B cell (primary cell): ENCODE measurements around the gene STN1. TPM values are rescaled to one million over a fixed set of nuclear protein-coding genes. Genes with fewer than 3 reads are reported as not detected.

Source experiments
- ATAC-seq: fragments of 200-7000 bp; cut with Tn5 transposase; one replicate; pipeline ENCODE4 v1.10.0; 2021; ENCODE audit warnings: low read depth, mild to moderate bottlenecking, moderate number of reproducible peaks, moderate library complexity
- CTCF ChIA-PET: fragments of 350-600 bp; sonication (Branson Sonifier 250); formaldehyde crosslinking; loops from one replicate; lab custom pipeline; 2021; ENCODE audit warnings: antibody characterized with exemption, inconsistent platforms; lab: Charles Lee
- POLR2A ChIA-PET: fragments of 350-600 bp; sonication (Branson Sonifier 250); formaldehyde crosslinking; loops from one replicate; lab custom pipeline; 2021; ENCODE audit warnings: antibody characterized with exemption; lab: Charles Lee
- DNase-seq: peaks from one replicate; pipeline ENCODE4 v3.0.0; 2013
- H2AFZ ChIP-seq: 2 replicates; pipeline ENCODE4 v1.6.1; 2012; ENCODE audit warnings: mild to moderate bottlenecking, low read depth, low read length; ENCODE audit not compliant: insufficient read depth, poor library complexity, severe bottlenecking
- H3K27ac ChIP-seq, 2 donors: 1 replicate in 1 of 2; 2 replicates in 1 of 2; pipeline ENCODE4 v1.5.1; 2012 to 2013; ENCODE audit warnings: low read length in 2 of 2, mild to moderate bottlenecking in 2 of 2, moderate library complexity in 1 of 2
- H3K27me3 ChIP-seq, 4 experiments: fragments of 200-600 bp in 1 of 4; sonication (generic) in 1 of 4; replicated peaks in 1 of 4; 1 replicate in 2 of 4; 2 replicates in 2 of 4; pipeline versions ENCODE4 v1.6.1 to v1.7.0; 2013 to 2016; ENCODE audit warnings: low read length in 3 of 4, mild to moderate bottlenecking in 2 of 4, mixed read lengths in 1 of 4, moderate library complexity in 1 of 4; ENCODE audit not compliant: insufficient read depth in 4 of 4, control insufficient read depth in 3 of 4; ENCODE audit errors: control extremely low read depth in 1 of 4
- H3K36me3 ChIP-seq, 2 experiments: replicated peaks in 1 of 2; 1 replicate in 1 of 2; 2 replicates in 1 of 2; pipeline versions ENCODE4 v1.6.1 to v1.7.1; 2013; ENCODE audit warnings: low read length in 1 of 2; ENCODE audit not compliant: insufficient read depth in 2 of 2, control insufficient read depth in 1 of 2; ENCODE audit errors: control extremely low read depth in 1 of 2, extremely low read depth in 1 of 2
- H3K4me1 ChIP-seq, 2 donors: fragments of 200-600 bp in 1 of 2; sonication (generic) in 1 of 2; 1 replicate in 1 of 2; 2 replicates in 1 of 2; pipeline versions ENCODE4 v1.5.1 to v1.6.1; 2013 to 2017; ENCODE audit warnings: low read length in 2 of 2; ENCODE audit not compliant: control insufficient read depth in 2 of 2, insufficient read depth in 2 of 2
- H3K4me2 ChIP-seq: replicated peaks from 2 replicates; pipeline ENCODE3; 2012; ENCODE audit warnings: mild to moderate bottlenecking, low read depth, low read length; ENCODE audit not compliant: poor library complexity, severe bottlenecking
- H3K4me3 ChIP-seq, 5 experiments: fragments of 200-600 bp in 1 of 5; sonication (generic) in 1 of 5; 1 replicate in 3 of 5; 2 replicates in 2 of 5; pipeline versions ENCODE4 v1.5.1 to v1.7.0; 2011 to 2016; ENCODE audit warnings: low read length in 4 of 5, mild to moderate bottlenecking in 4 of 5, low read depth in 2 of 5, control low read depth in 1 of 5, moderate library complexity in 1 of 5; ENCODE audit not compliant: insufficient read depth in 1 of 5; ENCODE audit errors: control extremely low read depth in 1 of 5, extremely low read depth in 1 of 5
- H3K79me2 ChIP-seq: fragments of 200-600 bp; sonication (generic); one replicate; pipeline ENCODE4 v1.6.0; 2016; ENCODE audit warnings: low read length; ENCODE audit not compliant: control insufficient read depth, insufficient read depth
- H3K9ac ChIP-seq: fragments of 200-600 bp; sonication (generic); 2 replicates; pipeline ENCODE4 v1.6.1; 2017; ENCODE audit warnings: mild to moderate bottlenecking, low read length, moderate library complexity
- H3K9me3 ChIP-seq, 3 donors: one replicate each; pipeline versions ENCODE4 v1.6.1 to v1.7.1; 2013; ENCODE audit warnings: low read length in 2 of 3; ENCODE audit not compliant: control insufficient read depth in 2 of 3, insufficient read depth in 1 of 3; ENCODE audit errors: control extremely low read depth in 1 of 3
- H4K20me1 ChIP-seq: 2 replicates; pipeline ENCODE4 v1.6.0; 2012; ENCODE audit warnings: mild to moderate bottlenecking, low read length; ENCODE audit not compliant: insufficient read depth, control insufficient read depth, poor library complexity, severe bottlenecking
- H3K27ac Mint-ChIP-seq: one replicate; pipeline ENCODE4 v1.8.0; 2021; ENCODE audit warnings: mixed read lengths
- H3K27me3 Mint-ChIP-seq: one replicate; pipeline ENCODE4 v1.8.0; 2021; ENCODE audit warnings: mixed read lengths
- H3K4me1 Mint-ChIP-seq: one replicate; pipeline ENCODE4 v1.8.0; 2021; ENCODE audit warnings: mixed read lengths
- H3K4me3 Mint-ChIP-seq: one replicate; pipeline ENCODE4 v1.8.0; 2021; ENCODE audit warnings: mixed read lengths
- H3K9me3 Mint-ChIP-seq: one replicate; pipeline ENCODE4 v1.8.0; 2022; ENCODE audit warnings: mixed read lengths; ENCODE audit not compliant: insufficient read depth
- EZH2 ChIP-seq: IDR thresholded peaks from 2 replicates; pipeline ENCODE4 v1.6.1; 2012; ENCODE audit warnings: borderline replicate concordance, low read depth, mild to moderate bottlenecking, moderate library complexity, low read length; ENCODE audit not compliant: insufficient read depth, poor library complexity, severe bottlenecking
- WGBS: methylation state at CpG from one replicate; pipeline ENCODE4 v1.1.5; 2013; ENCODE audit warnings: missing lambda C conversion rate; ENCODE audit not compliant: insufficient coverage; 5-methylcytosine and 5-hydroxymethylcytosine counted together
- intact Hi-C: fragments of 100-400 bp; cut with micrococcal nuclease; formaldehyde crosslinking; loops from one replicate; pipeline ENCODE4 v1.10.0; 2022
- polyA plus RNA-seq: library from polyadenylated mRNA; depleted of rRNA; stranded (reverse); fragments of >200 nt; gene quantifications from 2 replicates; pipeline ENCODE4 v1.2.3, GENCODE V29; 2012
- total RNA-seq, 2 donors: library from RNA; stranded (reverse); fragments of 120-200 nt in 1 of 2; gene quantifications; 1 replicate in 1 of 2; 2 replicates in 1 of 2; pipeline versions ENCODE4 v1.2.3 to v1.2.4, GENCODE V29; 2013 to 2022
- TF ChIP-seq, protein P1 (sequence below): fragments of 200-600 bp; IDR thresholded peaks from one replicate; pipeline ENCODE4 v1.8.0; 2022; ENCODE audit warnings: antibody characterized with exemption, mild to moderate bottlenecking

The STN1 gene
- total and polyA plus RNA-seq, 2 donors (not counting 1 experiment from before 2014, with no cell fraction given) = 16.3 to 24.5 TPM

DNA sequence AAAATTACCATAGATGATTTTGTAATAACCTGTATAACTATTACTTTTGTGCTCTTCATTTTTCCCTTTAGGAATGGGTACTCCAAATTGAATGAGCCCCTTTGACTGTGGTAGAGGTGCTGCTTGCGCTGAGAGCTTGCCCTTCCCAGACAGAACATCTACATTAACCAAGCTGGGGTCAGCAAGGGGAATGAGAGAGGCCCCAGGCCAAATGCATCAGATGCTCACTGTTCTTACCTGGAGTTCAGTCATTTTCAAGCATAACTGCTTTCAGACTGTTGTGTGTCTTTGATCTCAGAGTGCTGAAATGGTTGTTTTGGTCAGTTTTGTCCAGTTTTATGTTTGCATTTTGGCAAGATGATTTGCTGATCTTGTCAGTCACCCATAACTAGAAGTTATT is 7.6 kb upstream of the STN1 start:
- 83% methylated on average over 1 of the region's 1 CpG for WGBS
- Histone ChIP-seq H3K27ac (no peak overlapping the region), H4K20me1 (no peaks in the 10 kb centered on the region), H3K27me3 (no peaks in the 10 kb centered on the region), H3K4me2 (no peak overlapping the region), H3K4me3 (no peak overlapping the region), H3K36me3 (no peaks in the 10 kb centered on the region), H2AFZ (no peak overlapping the region), H3K9ac (no peak overlapping the region), H3K9me3 (no peaks in the 10 kb centered on the region), H3K79me2 (no peaks in the 10 kb centered on the region), H3K4me1 (peaks cover 0 to 4% of the 10 kb centered on the region in 2 donors)
- H3K9me3 Mint-ChIP-seq = no peaks in the 10 kb centered on the region
- ATAC-seq (no peak), DNase-seq (no peak)
- H3K27me3 Mint-ChIP-seq = no peaks in the 10 kb centered on the region
- no peaks in the 10 kb centered on the region for H3K4me1 Mint-ChIP-seq
- intact Hi-C loops = no loop called here
- TF ChIP-seq EZH2 = no peak
- TF ChIP-seq, protein P1, sequence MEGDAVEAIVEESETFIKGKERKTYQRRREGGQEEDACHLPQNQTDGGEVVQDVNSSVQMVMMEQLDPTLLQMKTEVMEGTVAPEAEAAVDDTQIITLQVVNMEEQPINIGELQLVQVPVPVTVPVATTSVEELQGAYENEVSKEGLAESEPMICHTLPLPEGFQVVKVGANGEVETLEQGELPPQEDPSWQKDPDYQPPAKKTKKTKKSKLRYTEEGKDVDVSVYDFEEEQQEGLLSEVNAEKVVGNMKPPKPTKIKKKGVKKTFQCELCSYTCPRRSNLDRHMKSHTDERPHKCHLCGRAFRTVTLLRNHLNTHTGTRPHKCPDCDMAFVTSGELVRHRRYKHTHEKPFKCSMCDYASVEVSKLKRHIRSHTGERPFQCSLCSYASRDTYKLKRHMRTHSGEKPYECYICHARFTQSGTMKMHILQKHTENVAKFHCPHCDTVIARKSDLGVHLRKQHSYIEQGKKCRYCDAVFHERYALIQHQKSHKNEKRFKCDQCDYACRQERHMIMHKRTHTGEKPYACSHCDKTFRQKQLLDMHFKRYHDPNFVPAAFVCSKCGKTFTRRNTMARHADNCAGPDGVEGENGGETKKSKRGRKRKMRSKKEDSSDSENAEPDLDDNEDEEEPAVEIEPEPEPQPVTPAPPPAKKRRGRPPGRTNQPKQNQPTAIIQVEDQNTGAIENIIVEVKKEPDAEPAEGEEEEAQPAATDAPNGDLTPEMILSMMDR = no peak
- ChIA-PET CTCF (no interaction called here), POLR2A (no interaction called here)
- H3K27ac Mint-ChIP-seq = no peak overlapping the region
- no peak overlapping the region for H3K4me3 Mint-ChIP-seq

DNA sequence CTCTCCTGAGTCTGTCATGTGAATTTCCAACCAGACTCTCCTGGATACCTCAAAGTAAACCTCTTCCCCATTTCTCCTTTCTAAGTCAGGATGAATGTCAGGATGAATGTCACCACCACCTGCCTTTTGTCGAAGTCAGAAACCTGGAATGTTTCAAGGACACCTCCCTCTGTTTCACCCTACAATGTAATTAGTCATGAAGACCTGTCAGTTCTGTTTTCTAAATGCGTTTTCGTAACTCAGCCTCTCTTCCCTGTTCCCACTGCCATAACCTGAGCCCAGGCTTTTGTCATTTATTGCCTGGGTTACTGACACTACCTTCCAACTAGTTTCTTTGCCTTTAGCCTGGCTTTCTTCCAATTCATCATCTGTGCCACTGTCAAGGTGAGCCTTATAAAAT is 5.5 kb upstream of the STN1 start:
- Histone ChIP-seq H3K27me3 (no peaks in the 10 kb centered on the region), H3K36me3 (no peaks in the 10 kb centered on the region), H3K4me2 (no peak overlapping the region), H3K9ac (no peak overlapping the region), H4K20me1 (no peaks in the 10 kb centered on the region), H3K9me3 (no peaks in the 10 kb centered on the region), H3K4me3 (no peak overlapping the region), H3K4me1 (peaks cover 6 to 10% of the 10 kb centered on the region in 2 donors), H3K79me2 (no peaks in the 10 kb centered on the region), H3K27ac (no peak overlapping the region), H2AFZ (no peak overlapping the region)
- intact Hi-C loops = no loop called here
- Mint-ChIP-seq H3K4me1 (peaks cover 5% of the 10 kb centered on the region), H3K4me3 (no peak overlapping the region), H3K27ac (no peak overlapping the region), H3K9me3 (no peaks in the 10 kb centered on the region), H3K27me3 (no peaks in the 10 kb centered on the region)
- ChIA-PET POLR2A (no interaction called here), CTCF (no interaction called here)
- WGBS = 97% methylated on average over 3 of the region's 3 CpGs
- ATAC-seq (no peak), DNase-seq (no peak)
- TF ChIP-seq, protein P1 = no peak
- TF ChIP-seq EZH2 = no peak
